ENCODE data around the gene ACO2.
A peak's percentile ranks its signal among the peaks of the same experiment; 100 is the strongest.

Gene ACO2

DNA sequence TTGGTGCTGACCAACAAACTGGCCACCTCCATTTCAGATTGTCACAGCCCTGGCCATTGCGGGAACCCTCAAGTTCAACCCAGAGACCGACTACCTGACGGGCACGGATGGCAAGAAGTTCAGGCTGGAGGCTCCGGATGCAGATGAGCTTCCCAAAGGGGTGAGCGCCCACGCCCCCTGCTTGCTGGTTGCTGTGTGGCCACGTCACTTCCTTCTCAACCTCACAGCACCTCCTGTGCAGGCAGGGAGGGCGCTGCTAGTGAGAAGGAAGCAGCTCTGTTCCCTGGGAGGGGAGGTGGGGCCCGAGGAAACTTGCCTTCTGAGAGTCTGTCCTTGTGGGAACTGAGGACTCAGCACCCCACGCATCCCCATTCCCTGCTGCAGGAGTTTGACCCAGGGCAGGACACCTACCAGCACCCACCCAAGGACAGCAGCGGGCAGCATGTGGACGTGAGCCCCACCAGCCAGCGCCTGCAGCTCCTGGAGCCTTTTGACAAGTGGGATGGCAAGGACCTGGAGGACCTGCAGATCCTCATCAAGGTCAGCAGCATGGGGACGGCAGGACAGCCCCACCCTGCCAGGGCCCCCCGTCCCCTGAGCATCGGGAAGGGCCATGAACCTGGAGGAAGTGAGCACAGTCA is 56.0 kb downstream of the ACO2 start:
- peak; percentile 63 to 72 for DNase-seq

DNA sequence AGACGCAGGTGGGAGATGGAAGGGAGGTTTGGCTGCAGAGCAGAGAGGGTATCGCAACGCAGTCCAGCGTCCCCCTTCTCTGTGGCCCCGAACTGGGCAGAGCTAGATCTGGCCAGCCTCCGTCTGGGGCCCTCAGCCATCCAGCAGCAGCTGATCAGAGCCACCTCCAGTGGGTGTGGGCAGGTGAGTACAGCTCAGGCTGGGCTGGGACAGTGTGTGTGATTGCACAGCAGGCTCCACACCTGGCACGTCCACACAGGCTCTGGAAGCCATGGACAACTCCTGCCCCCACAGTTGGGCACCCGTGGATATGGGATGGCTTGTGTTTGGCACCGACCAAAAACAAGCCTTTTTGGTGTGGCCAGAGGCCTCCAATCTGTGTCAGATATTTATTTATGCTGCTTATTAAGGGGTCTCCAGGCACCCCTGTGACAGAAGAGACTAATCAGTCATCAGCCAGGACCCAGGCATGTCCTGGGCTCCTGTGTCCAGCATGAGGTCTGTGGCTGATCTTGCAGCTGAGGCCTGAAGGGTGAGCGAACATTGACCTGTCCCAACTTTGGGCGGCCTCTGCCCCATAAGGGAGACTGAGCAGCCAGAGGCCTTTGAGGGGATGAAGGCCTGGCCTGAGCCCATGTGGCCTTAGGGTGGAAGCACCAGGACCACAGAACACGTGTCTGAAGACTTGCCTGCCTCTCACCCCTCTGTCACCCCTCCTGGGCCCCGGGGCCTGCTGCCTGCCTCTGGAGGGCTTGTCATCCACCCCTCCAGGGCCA is 56.7 kb downstream of the ACO2 start:
- no peak for DNase-seq

DNA sequence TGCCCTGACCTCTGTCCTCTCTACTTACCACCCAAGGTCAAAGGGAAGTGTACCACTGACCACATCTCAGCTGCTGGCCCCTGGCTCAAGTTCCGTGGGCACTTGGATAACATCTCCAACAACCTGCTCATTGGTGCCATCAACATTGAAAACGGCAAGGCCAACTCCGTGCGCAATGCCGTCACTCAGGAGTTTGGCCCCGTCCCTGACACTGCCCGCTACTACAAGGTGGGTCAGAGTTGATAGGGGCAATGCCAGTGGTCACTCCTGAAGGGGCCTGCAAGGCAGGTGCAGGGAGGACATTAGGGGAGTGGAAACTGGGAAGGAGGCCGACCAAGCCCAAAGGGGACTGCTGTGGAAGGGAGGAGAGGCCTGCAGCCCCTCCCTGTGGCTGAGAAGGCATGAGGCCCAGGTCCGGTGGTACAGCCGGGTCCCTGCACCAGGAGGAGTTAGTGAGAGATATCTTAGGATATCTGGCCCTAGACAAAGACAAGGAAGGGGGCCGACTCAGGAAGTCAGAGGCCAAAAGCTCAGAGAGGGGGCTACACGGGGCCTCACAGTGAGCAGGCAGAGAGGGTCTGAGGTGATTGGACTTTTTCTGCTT is 57.4 kb downstream of the ACO2 start:
- DNase-seq, result no peak

DNA sequence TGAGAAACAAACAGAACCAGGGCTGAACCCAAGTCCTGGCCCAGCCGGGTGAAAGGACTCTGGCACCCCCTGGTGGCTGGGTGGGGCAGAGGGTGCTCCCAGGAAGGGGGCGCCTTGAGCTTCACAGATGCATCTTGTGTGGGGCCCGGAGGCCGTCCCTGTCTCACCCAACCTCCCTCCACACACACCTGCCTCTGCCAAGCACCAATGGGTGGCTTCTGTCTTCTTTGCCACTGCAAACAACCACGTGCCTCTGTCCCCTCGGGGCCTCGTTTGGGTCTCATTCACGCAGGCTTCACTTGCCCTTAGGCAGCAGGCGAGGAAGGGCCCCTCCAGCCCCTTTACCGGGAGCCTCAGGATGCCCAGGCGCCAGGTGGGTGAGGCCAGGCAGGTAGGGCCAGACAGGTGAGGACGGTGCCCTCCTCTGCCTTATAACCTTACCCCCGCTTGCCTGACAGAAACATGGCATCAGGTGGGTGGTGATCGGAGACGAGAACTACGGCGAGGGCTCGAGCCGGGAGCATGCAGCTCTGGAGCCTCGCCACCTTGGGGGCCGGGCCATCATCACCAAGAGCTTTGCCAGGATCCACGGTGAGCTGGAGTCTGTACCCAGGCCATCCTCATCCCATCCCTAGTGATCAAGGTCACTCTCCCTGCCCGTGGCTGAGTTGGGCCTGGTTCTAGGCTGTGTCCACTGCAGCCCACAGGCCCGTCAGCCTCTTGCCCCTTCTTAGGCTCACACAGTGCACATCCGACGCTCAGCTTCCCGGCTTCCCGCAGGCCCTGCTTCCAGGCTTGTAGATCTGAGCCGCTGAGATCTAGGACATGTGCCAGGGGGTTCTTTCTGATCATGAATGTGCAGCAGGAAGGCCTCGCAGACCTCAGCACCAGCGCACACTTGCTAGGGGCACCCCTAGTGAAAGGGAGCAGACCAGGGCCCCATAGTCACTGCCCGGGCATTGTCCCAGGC is 58.2 kb downstream of the ACO2 start:
- peak; percentile 74 to 81 for DNase-seq

DNA sequence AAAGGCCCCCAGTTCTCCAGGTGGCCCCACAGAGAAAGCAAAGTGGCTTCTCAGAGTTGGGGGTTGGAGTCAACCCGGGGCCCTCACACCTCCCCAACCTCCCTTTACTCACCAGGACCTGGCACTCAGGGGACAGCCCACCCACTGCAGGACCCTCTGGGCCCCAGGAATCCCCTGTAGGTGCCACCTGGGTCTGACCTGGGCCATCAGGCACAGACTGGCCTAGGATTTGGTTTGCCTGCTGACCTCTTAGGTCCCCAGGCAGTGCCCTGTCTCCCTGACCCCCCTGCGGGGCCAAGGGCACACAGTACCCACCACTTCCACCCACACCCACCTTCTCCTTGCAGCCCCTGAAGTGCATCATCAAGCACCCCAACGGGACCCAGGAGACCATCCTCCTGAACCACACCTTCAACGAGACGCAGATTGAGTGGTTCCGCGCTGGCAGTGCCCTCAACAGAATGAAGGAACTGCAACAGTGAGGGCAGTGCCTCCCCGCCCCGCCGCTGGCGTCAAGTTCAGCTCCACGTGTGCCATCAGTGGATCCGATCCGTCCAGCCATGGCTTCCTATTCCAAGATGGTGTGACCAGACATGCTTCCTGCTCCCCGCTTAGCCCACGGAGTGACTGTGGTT is 59.3 kb downstream of the ACO2 start:
- no peak for DNase-seq

DNA sequence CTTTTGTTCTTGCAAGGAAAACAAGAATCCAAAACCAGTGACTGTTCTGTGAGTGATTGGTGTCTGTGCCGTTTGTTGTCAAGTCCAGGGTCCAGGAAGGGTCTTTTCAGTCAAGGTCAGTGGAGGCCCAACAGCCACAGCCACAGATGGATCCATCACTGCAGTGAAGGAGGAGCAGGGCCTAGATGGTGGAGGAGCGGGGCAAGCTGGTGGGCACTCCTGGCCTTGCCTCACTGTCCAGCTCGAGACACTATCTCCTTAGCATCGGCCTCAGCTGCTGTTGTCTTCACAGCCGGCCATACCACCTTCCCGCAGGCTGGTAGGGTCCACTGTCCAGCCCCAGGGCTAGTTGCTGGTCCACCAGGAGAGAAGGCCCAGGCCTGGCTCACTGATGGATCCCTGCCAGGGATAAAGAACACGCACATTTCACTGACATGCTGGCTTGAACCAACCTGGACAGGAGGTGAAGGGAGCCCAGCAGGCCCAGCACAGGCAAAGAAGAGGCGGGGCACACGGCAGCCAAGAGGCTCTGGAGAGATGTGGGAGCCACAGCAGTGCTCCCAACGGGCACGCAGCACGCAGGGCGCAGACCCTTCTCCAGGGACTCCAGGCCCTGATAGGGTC is 60.1 kb downstream of the ACO2 start:
- DNase-seq, result no peak

DNA sequence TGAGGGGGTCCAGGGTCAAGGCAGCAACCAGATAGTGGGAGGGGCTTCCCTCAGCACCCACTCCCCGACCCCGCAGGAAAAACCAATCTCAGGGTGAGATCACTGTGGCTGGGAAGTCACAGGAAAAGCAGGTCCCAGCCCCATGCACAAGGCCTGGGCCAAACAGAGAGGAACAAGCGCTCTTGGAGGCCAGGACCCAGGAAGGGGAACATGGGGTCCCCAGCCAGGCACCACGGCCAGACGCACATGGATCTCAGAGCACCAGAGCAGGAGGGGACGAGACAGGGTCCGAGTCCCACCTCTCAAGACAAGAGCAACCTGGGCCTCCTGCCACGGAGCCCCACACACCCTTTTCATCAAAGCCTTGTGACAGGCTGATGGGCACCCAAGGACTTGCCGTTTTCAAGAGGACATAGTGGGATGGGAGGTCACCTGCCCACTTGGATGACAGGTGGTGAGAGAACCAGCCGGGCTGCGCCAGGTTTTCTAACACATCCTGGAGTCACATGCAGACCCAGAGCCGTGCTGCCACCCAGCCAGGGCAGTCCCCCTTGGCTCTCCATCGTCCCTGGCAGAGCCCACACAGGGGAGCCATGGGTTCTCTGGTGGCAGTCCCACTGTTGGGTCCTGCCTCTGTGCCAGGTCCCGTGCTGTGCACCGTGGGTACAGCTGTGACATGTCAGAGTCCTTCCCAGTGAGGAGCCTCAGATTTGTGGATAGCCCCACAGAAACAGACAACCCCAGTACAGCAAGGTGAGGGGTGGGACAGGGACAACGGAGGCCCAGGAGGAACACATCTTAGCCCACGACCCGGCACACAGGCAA is 62.2 kb downstream of the ACO2 start:
- DNase-seq, result no peak

DNA sequence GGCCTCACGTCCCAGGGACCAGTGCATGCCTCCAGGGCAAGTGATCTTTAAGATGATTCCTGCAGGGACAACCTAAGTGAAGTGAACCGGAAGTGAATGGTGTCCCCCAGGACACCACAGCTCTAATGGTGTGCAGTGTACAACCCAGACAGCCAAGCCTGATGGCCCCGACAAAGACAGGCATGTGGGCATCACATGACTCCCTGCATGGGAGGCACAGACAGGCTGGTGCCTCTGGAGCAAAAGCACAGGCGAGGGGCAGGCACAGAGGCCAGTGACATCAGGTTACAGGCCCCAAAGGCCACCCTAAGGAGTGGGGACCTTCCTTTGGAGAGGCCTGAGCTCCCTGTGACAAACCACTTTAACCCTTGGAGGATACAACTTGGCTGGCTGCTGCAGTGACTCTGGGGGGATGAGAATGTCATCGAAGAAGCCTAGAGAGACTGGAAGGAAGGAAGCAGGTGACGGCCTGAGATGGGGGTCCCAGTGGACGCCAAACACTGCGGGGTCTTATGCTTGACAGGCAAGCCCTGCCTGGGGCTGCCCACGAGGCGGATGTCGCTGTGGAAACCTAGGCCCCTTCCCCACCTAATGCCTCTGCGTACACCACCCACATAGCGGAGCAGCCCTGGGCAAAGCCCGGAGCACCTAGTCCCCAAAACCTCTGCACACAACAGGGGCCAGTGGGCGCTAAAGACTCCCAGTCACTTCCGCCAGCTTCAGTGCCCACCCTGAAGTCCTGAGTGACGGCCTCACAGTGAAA is 63.0 kb downstream of the ACO2 start:
- no peak for DNase-seq

DNA sequence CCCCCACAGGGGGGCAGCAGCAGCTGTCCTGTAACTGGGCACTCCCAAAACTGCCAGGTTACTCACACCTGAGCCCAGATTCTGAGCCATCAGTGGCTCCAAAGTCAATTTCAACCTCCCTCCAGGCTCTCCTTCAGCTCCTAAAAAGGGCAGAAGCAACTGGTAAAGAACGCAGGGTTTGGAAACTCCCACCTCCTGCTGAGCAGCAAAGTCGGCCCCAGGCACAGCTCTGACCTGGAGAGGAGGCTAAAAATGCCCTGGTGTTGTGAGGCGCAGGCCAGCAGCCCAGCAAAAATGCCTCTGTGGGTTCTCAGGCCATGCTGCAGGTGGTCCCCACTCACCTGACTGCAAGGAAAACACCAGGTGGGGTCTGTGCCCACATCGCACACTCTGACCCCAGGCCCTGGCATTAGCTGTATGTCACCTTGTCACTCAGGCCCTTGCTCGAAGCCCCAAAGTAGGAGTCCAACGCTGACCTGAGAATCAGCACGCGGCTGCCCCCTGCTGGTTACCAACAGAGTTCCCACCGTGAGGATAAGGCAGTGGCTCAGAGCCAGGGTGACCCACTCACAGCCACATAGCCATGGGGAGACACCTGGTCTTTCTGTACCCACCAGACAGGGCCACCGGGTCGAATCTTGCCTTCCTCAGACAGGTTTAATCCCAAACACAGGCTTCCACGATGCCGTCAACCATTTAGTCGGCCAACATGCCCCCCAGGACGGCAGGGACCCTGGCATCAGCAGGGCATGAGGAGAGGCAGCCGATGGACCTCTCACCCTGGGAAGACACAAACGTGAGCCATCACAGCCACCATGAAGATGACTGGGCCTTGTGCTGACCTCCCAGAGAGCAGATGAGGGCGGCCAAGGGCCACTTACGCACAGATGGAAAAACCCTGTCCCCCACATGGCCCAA is 64.2 kb downstream of the ACO2 start:
- DNase-seq, result peak; percentile 76 to 80

DNA sequence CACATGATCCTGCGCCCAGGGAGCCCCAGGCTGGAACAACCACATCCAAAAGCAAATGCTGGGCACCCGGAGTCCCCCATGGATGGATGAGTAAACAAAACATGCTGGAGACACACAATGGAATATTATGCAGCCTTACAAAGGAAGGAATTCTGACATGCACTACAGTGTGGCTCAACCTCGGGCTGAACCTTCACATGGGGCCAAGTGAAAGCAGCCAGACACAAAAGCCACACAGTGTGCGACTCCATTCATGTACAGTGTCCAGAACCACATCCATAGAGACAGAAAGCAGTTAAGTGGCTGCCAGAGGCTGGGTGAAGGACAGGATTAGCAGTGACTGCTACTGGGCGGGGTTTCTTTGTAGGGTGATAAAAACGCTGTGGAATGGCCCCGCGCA is 65.3 kb downstream of the ACO2 start:
- no peak for DNase-seq

DNA sequence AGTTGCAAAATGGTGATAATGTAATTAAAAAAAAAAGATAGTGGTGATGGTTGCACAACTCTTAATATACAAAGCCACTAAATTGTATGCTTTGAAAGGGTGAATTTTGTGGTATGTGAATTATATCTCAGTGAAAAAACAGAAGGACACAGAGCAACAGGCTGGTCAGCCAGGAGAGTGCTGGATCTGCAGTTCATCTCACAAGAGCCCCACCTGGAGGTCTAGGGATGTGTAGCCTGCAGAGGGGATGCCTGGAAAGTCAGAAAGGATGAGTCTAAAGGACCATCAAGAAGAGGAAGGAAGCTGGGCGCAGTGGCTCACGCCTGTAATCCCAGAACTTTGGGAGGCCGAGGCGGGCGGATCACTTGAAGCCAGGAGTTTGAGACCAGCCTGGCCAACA is 66.3 kb downstream of the ACO2 start:
- no peak for DNase-seq

DNA sequence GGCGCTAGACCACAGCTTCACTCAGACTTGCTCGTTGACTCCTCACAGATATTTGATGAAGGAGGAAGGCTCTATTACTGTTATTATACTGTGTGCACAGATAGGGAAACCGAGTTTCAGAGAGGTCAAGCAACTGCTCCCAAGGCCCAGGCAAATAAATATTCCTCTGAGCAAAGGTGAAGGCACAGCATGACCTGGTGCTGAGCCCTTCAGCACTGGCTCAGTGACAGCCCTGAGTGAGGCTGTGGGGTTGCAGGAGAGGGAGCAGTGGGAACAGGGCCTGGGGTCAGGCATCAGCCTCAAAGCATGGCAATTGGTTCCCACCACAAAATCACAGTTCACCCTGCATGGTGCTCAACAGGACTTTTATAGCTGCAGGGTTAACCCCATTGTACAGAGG is 68.3 kb downstream of the ACO2 start:
- DNase-seq, result no peak

DNA sequence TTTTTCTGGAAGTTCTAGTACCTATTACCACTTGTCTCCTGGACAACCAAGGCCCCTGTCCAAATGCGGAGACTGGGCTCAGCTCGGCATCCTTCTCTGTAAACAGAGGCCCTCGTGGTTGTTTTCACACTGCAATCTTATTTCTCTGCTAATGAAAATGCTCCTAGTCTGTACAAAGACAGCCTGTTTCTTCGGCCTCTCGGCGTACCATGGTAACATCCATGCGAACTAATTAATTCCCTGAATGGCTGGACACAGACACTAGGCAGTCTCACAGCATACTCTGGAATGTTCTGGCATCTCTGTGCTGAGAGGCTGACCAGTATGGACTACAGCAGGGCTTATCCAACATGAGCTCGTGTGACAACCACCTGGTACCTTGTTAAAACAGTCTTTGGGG is 69.7 kb downstream of the ACO2 start:
- DNase-seq, result no peak

DNA sequence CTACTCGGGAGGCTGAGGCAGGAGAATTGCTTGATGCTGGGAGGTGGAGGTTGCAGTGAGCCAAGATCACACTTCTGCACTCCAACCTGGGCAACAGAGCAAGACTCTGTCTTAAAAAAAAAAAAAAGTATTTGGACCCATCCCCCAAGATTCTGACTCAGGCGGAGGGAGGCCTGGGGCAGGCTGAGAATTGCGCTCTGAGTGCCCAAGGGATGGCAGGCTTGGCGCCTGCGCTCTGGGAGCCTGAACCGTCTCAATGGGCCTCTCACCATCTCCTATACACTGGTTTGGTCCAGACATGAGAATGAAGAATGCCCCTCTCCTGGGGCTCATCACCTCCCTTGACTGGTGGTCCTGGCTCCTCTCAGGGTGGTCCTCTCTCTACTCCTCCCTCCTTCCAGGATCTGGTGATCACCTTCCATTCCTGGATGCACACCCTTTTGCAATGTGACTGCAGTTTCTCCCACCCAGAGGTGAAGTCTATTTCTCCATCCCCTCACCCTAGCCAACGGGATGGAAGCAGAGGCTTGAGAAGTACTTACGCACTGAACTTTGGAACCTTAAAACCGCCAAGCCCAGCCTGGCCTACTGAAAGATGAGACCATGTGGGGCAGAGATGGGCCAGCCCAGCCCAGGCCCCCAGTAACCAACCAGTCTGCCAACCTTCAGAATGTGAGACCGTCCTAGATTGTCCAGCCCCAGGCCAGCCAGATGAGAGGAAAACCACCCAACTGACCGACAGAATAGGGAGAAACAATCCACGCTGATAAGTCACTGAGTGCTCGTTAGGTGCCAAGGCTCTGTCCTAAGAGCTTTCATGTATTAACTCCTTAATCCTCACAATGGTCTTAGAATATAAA is 70.5 kb downstream of the ACO2 start:
- no peak for DNase-seq

DNA sequence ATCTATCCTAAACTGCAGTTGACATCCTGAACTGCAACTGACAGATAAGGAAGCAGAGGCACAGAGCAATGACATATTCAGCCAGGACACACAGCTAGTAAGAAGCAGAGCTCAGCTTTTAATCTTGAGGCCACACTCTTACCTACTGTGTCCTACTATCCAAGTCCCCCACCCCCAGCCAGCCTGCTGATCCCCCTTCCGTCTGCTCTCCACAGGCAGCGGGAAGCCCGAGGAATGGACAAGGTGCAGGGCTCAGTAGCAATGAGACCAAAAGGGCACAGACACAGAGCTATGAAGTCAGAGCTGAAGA is 71.0 kb downstream of the ACO2 start:
- no peak for DNase-seq

DNA sequence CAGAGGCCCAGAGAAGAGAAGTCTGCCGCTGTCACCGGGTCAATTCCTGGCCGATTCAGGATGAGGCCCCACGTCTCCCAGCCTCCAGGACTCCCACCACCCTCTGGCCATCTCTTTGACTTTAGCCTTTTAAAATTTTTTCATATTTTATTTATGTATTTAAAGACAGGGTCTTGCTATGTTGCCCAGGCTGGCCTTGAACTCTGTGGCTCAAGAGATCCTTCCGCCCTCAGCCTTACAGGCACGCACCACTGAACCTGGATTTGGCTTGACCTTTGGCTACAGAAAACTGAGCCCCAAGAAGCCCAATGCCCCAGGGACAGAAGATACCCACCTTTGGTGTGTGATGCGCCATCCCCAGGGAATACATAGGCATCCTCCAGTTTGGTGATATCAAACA is 71.4 kb downstream of the ACO2 start:
- DNase-seq, result no peak

DNA sequence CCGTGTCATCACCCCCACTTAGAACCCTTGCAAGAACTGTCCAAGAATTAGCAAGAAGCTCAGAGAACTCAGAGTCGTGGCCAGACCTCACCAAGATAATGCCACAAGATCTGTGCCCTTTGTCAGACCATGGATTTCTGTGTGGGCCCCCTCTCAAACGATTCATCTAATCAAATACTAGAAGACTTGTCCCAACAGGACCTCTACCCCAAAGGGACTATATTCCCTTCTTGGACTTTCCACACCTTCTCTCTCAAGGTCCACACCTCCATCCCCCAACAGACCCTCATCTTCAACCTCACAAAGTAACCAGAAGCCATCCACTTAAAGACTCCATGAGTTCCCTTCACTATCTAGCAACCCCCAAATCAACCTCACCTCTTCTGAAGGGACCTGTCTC is 72.6 kb downstream of the ACO2 start:
- no peak for DNase-seq

DNA sequence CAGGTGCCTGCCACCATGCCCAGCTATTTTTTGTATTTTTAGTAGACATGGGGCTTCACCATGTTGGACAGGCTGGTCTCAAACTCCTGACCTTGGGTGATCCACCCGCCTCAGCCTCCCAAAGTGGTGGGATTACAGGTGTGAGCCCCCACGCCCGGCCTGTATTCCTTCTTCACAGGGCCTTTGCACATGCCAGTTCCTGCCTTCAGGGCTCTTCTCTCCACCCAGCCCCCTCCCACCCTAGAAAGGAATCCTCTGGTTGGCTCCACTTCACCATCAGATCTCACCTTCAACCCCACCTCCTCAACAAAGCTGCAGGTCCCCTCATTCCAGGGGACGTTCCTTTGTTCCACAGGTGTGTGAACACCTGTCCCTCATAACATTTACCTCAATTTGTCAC is 73.3 kb downstream of the ACO2 start:
- no peak for DNase-seq

Measured in stimulated activated CD4-positive, alpha-beta T cell treated with anti-CD3 and anti-CD28 coated beads, Interleukin-2, amount 100 ng/mL, for 24 hours (primary cell).